HepG2 (cell line): ENCODE data around the gene FOSB. TPM values are rescaled to one million over a fixed set of nuclear protein-coding genes. Genes with fewer than 3 reads are reported as not detected.

Experiments
- AGO1 ChIP-seq: fragments of 200-400 bp; formaldehyde crosslinking; IDR thresholded peaks from 2 replicates; pipeline ENCODE4 v1.6.1; 2017; ENCODE audit warnings: mild to moderate bottlenecking, low read depth, low read length, moderate library complexity; ENCODE audit not compliant: poor library complexity, severe bottlenecking
- CENPT ChIP-seq: sonication (generic); formaldehyde crosslinking; IDR thresholded peaks from 2 replicates; pipeline ENCODE4 v1.8.0; 2022; ENCODE audit warnings: low read depth, mild to moderate bottlenecking, moderate library complexity, missing genetic modification reagents
- DBP ChIP-seq: sonication (generic); formaldehyde crosslinking; IDR thresholded peaks from 2 replicates; pipeline ENCODE4 v1.4.0; 2020; ENCODE audit warnings: missing genetic modification reagents; ENCODE audit errors: not compliant biosample characterization
- GATA4 ChIP-seq: sonication (generic); IDR thresholded peaks from 2 replicates; pipeline ENCODE4 v1.6.1; 2016; ENCODE audit warnings: antibody characterized with exemption, low read depth, borderline replicate concordance
- GTF2F1 ChIP-seq: fragments of 150-350 bp; IDR thresholded peaks from 2 replicates; pipeline ENCODE4 v1.6.1; 2014; ENCODE audit warnings: low read length
- GTF3A ChIP-seq: sonication (generic); formaldehyde crosslinking; conservative IDR thresholded peaks from 2 replicates; pipeline ENCODE4 v1.4.0; 2020; ENCODE audit warnings: mild to moderate bottlenecking, missing genetic modification reagents
- HHEX ChIP-seq: IDR thresholded peaks from 2 replicates; pipeline ENCODE4 v1.6.1; 2016; ENCODE audit warnings: control low read depth
- MAF1 ChIP-seq: sonication (generic); formaldehyde crosslinking; IDR thresholded peaks from 2 replicates; pipeline ENCODE4 v1.5.0; 2020; ENCODE audit warnings: missing genetic modification reagents, borderline replicate concordance
- MLXIP ChIP-seq: sonication (generic); formaldehyde crosslinking; IDR thresholded peaks from 2 replicates; pipeline ENCODE4 v1.9.0; 2021; ENCODE audit warnings: missing genetic modification reagents, borderline replicate concordance
- NFYC ChIP-seq: IDR thresholded peaks from 2 replicates; pipeline ENCODE4 v1.6.1; 2016; ENCODE audit warnings: missing genetic modification reagents, missing compliant biosample characterization
- RFX5 ChIP-seq: IDR thresholded peaks from 2 replicates; pipeline ENCODE4 v1.6.1; 2011; ENCODE audit warnings: low read depth, low read length, improper control_type of control experiment
- SATB2 ChIP-seq: sonication (generic); formaldehyde crosslinking; IDR thresholded peaks from 2 replicates; pipeline ENCODE4 v1.5.0; 2020; ENCODE audit warnings: missing genetic modification reagents
- SKIL ChIP-seq: sonication (generic); formaldehyde crosslinking; IDR thresholded peaks from 2 replicates; pipeline ENCODE4 v1.8.0; 2022; ENCODE audit warnings: missing genetic modification reagents, mild to moderate bottlenecking, moderate library complexity, borderline replicate concordance
- SMAD3 ChIP-seq: sonication (generic); formaldehyde crosslinking; IDR thresholded peaks from 2 replicates; pipeline ENCODE4 v1.4.0; 2020; ENCODE audit warnings: missing genetic modification reagents
- SRSF9 ChIP-seq: fragments of 200-400 bp; formaldehyde crosslinking; IDR thresholded peaks from 2 replicates; pipeline ENCODE4 v1.6.1; 2018; ENCODE audit warnings: borderline replicate concordance, mild to moderate bottlenecking, low read depth, low read length; ENCODE audit not compliant: insufficient read depth, poor library complexity, severe bottlenecking
- ZBTB1 ChIP-seq: sonication (generic); formaldehyde crosslinking; IDR thresholded peaks from 2 replicates; pipeline ENCODE4 v1.4.0; 2020; ENCODE audit warnings: missing genetic modification reagents, borderline replicate concordance
- ZBTB8A ChIP-seq: sonication (generic); formaldehyde crosslinking; IDR thresholded peaks from 2 replicates; pipeline ENCODE4 v1.4.0; 2020; ENCODE audit warnings: mild to moderate bottlenecking, low read depth, missing genetic modification reagents, borderline replicate concordance
- ZFP36L2 ChIP-seq: sonication (generic); formaldehyde crosslinking; IDR thresholded peaks from 2 replicates; pipeline ENCODE4 v1.4.0; 2020; ENCODE audit warnings: missing genetic modification reagents
- ZNF17 ChIP-seq: sonication (generic); formaldehyde crosslinking; IDR thresholded peaks from 2 replicates; pipeline ENCODE4 v1.5.0; 2020; ENCODE audit warnings: mild to moderate bottlenecking, missing genetic modification reagents
- ZNF383 ChIP-seq: sonication (generic); formaldehyde crosslinking; IDR thresholded peaks from 2 replicates; pipeline ENCODE4 v1.4.0; 2020; ENCODE audit warnings: missing genetic modification reagents, mild to moderate bottlenecking, borderline replicate concordance
- ZNF441 ChIP-seq: sonication (generic); formaldehyde crosslinking; IDR thresholded peaks from 2 replicates; pipeline ENCODE4 v1.7.0; 2021; ENCODE audit warnings: missing genetic modification reagents, borderline replicate concordance
- polyA plus RNA-seq, 8 experiments: library from polyadenylated mRNA; depleted of rRNA in 3 of 8; stranded (reverse) in 7 of 8; unstranded in 1 of 8; fragments of >200 nt; fragmentation: Illumina TruSeq in 4 of 8; extraction: Trizol in 4 of 8; gene quantifications; 2 replicates each; pipeline versions ENCODE4 v1.2.1 to v1.2.3, GENCODE V29; 2011 to 2016; ENCODE audit warnings: low read depth in 4 of 8, missing spikeins in 1 of 8, mixed read lengths in 1 of 8; ENCODE audit not compliant: insufficient read depth in 1 of 8
- total RNA-seq, 5 experiments: library from RNA; depleted of rRNA; stranded (reverse); fragments of >200 nt; fragmentation: Illumina TruSeq; extraction: Trizol; gene quantifications; 2 replicates each; pipeline ENCODE4 v1.2.3, GENCODE V29; 2016; ENCODE audit warnings: low read depth in 1 of 5
- TF ChIP-seq, protein P1 (sequence below): sonication (generic); formaldehyde crosslinking; IDR thresholded peaks from 2 replicates; pipeline ENCODE4 v1.8.1; 2023; ENCODE audit warnings: mild to moderate bottlenecking, missing genetic modification reagents, borderline replicate concordance

Gene FOSB
- total and polyA plus RNA-seq, 2 of the 13 experiments (the other 11 are each of a cell fraction or from before 2014, with no cell fraction given), result 2.8 to 6.0 TPM

- TF ChIP-seq MLXIP (CRISPR knock-in tag), result no peak
- TF ChIP-seq DBP, result no peak
- TF ChIP-seq CENPT (CRISPR knock-in tag), result no peak
- no peak for TF ChIP-seq ZNF383
- no peak; the same call in 1 of the 2 replicates for TF ChIP-seq GTF3A (CRISPR knock-in tag)
- no peak for TF ChIP-seq SATB2 (CRISPR knock-in tag)
- TF ChIP-seq ZNF17 (CRISPR knock-in tag), result no peak
- TF ChIP-seq AGO1, result no peak
- TF ChIP-seq GTF2F1, result no peak
- TF ChIP-seq NFYC (CRISPR knock-in tag), result no peak
- TF ChIP-seq, protein P1, sequence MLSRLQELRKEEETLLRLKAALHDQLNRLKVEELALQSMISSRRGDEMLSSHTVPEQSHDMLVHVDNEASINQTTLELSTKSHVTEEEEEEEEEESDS (CRISPR knock-in tag), result no peak
- TF ChIP-seq ZBTB8A, result no peak
- TF ChIP-seq GATA4, result no peak
- no peak for TF ChIP-seq MAF1 (CRISPR knock-in tag)
- no peak for TF ChIP-seq ZFP36L2 (CRISPR knock-in tag)
- TF ChIP-seq ZBTB1, result no peak
- TF ChIP-seq RFX5, result peak; percentile 34; the same call in 1 of the 2 replicates
- TF ChIP-seq ZNF441 (CRISPR knock-in tag), result no peak
- no peak for TF ChIP-seq HHEX (CRISPR knock-in tag)
- peak; percentile 96 for TF ChIP-seq SKIL
- TF ChIP-seq SRSF9, result no peak
- TF ChIP-seq SMAD3 (CRISPR knock-in tag), result peak; percentile 4; the same call in 1 of the 2 replicates
Observed at GRCh38 chr19:45455707-45456499, 11.9 kb upstream of the FOSB start (continued).
